Duodenal mucosa (tissue), 2 donors: ENCODE measurements around the gene SVOPL.
"Not testable (repeated sequence)": the region's sequence is repeated elsewhere in the genome, so short reads cannot be mapped to it uniquely, and the experiment has no call there.

Experiments
- H3K27ac ChIP-seq: one replicate; pipeline ENCODE4 v1.7.0; 2013; ENCODE audit warnings: low read depth, low read length
- H3K27me3 ChIP-seq, 2 donors: one replicate each; pipeline ENCODE4 v1.7.0; 2013; ENCODE audit warnings: low read length in 2 of 2, control low read depth in 1 of 2; ENCODE audit not compliant: insufficient read depth in 2 of 2, control insufficient read depth in 1 of 2
- H3K36me3 ChIP-seq, 2 donors: one replicate each; pipeline ENCODE4 v1.7.0; 2013; ENCODE audit warnings: low read length in 2 of 2, control low read depth in 1 of 2; ENCODE audit not compliant: insufficient read depth in 2 of 2, control insufficient read depth in 1 of 2
- H3K4me1 ChIP-seq, 2 donors: one replicate each; pipeline ENCODE4 v1.7.0; 2013; ENCODE audit warnings: low read length in 2 of 2, control low read depth in 1 of 2; ENCODE audit not compliant: insufficient read depth in 2 of 2, control insufficient read depth in 1 of 2
- H3K4me3 ChIP-seq, 2 donors: one replicate each; pipeline ENCODE4 v1.7.0; 2013; ENCODE audit warnings: low read length in 2 of 2, low read depth in 1 of 2
- H3K9ac ChIP-seq, 2 donors: one replicate each; pipeline ENCODE4 v1.7.0; 2013; ENCODE audit warnings: low read length in 2 of 2, low read depth in 1 of 2
- H3K9me3 ChIP-seq, 2 donors: one replicate each; pipeline ENCODE4 v1.7.0; 2013; ENCODE audit warnings: low read length in 2 of 2, control low read depth in 1 of 2; ENCODE audit not compliant: control insufficient read depth in 1 of 2

SVOPL gene

DNA sequence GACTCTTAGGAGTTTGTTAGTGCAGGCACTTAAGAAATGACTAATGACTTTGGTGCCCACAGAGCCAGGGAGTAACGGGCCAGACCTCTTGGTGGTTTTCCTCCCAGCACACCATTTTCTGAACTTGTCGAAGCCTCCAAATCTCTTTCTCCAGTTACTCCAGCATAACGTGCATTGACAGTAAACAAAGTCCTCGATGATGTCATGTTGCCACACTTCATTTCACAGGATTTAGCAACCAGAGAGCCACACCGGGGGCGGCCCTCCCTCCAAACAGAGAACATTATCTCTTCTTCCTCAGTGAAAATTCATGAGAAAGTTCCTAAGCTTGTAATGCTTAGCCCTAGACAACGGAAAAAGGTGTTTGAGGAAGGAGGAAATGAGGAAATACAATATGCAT is 4.0 kb upstream of the SVOPL start:
- Histone ChIP-seq H3K27ac (no peak overlapping the region), H3K9ac (no peak overlapping the region), H3K27me3 (no peaks in the 10 kb centered on the region), H3K4me3 (no peak overlapping the region), H3K4me1 (no peaks in the 10 kb centered on the region), H3K36me3 (no peaks in the 10 kb centered on the region), H3K9me3 (no peaks in the 10 kb centered on the region)

DNA sequence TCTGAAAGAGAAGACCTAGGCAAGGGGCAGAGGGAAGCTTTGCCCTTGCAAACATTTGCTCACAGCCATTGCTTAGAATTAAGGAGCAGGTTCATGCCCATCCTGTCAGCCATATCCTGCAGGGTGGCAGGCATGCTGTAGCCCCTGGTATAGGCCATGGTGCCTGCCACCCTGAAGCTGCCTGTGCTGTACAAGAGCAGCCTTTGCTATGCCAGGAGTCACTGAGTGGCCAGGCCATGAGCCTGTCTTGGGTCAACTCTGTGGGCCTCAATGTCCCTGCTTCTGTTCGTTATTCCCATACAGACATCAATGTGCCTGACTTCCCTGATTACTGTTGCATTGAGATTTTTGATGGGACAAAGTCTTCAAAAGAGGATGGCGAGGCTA is 368 bp upstream of the SVOPL start:
- Histone ChIP-seq H3K9ac (no peak overlapping the region), H3K4me3 (no peak overlapping the region), H3K4me1 (no peaks in the 10 kb centered on the region), H3K9me3 (no peaks in the 10 kb centered on the region), H3K36me3 (no peaks in the 10 kb centered on the region), H3K27me3 (no peaks in the 10 kb centered on the region), H3K27ac (no peak overlapping the region)

DNA sequence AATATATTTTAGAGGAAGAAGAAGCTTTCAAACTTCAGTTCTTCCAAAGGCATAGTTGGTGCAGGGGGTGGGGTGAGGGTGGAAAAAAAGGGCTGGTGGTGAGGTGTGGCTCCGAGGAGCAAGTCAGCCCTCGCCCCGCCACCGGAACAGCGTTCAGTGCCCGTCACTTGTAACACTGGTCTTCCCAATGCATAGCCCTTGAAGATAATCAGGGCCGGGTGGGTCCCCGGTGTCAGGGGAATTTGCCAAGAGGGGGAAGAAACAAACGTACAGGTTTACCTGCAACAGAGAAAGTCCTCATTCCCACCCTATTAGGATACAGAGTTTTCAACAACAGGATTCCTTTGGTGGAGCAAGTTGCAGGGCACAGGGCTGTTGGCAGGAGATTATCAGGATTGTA is 1.5 kb downstream of the SVOPL start:
- H3K9me3 ChIP-seq = no peaks in the 10 kb centered on the region
- H3K4me1 ChIP-seq = no peaks in the 10 kb centered on the region
- no peak overlapping the region for H3K9ac ChIP-seq
- H3K27me3 ChIP-seq = no peaks in the 10 kb centered on the region
- H3K36me3 ChIP-seq = no peaks in the 10 kb centered on the region
- H3K4me3 ChIP-seq = no peak overlapping the region
- no peak overlapping the region for H3K27ac ChIP-seq

DNA sequence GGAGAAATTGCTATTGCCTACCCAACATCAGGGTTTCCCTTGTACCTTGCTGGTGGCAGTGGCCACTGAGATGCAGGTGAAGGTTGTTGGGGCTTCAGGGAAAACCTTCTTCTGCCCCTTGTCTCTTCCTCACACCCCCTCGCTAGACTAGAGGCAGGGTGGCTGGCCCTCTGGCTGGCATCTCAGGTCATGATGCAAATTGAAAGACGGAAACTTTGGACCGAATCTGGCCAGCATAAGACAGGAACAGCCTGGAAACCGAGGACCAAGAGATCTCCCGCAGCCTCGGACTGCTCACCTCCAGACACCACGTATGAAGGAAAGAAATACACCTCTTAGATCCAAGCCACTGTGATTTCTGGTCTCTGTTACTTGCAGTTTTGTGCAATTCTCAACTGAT is 2.9 kb downstream of the SVOPL start:
- Histone ChIP-seq H3K36me3 (no peaks in the 10 kb centered on the region), H3K27ac (no peak overlapping the region), H3K27me3 (no peaks in the 10 kb centered on the region), H3K4me1 (no peaks in the 10 kb centered on the region), H3K9ac (no peak overlapping the region), H3K9me3 (no peaks in the 10 kb centered on the region), H3K4me3 (no peak overlapping the region)

DNA sequence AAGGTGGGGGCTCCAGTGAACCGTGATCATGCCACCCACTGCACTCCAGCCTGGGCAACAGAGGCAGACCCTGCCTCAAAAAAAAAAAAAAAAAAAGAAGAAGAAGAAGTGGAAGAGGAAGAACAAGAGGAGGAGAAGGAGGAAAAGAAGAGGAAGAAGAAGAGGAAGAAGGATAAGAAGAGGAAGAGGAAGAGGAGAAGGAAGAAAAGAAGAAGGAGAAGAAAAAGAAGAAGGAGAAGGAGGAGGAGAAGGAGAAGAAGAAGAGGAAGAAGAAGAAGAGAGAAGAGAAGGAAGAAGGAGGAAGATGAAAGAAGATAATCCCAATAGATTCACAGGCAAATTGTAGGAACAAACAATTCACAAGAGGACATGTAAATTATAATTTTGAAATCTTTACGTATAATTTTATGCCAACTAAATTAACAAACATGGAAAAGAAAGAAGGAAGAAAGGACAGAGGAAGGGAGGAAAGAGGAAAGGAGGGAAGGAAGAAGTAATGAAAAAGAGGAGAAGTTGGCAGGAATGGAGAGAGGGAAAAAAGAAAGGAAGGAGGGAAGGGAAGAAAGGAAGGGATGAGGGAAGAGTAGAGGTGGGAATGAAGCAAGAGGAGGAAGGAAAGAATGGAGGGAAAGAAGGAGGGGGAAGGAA is 3.5 kb downstream of the SVOPL start:
- H3K27ac ChIP-seq = no peak overlapping the region

DNA sequence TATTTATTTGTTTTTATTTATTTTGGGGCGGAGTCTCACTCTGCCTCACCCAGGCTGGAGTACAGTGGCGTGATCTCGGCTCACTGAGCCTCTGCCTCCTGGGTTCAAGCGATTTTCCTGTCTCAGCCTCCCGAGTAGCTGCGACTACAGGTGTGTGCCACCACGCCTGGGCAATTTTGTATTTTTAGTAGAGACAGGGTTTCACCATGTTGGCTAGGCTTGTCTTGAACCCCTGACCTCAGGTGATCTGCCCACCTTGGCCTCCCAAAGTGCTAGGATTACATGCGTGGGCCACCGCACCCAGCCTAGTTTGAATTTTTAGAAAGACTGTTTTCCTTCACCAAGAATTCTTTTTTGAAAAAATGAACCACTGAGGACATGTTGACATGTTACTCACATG is 5.4 kb downstream of the SVOPL start:
- not testable (repeated sequence) for H3K36me3 ChIP-seq, H3K9me3 ChIP-seq, H3K4me3 ChIP-seq, H3K27ac ChIP-seq, H3K4me1 ChIP-seq, H3K9ac ChIP-seq, H3K27me3 ChIP-seq

More for the DNA sequence above, 3.5 kb downstream of the SVOPL start:
- H3K36me3 ChIP-seq = no peaks in the 10 kb centered on the region
- no peak overlapping the region for H3K9ac ChIP-seq
- no peak overlapping the region for H3K4me3 ChIP-seq
- no peaks in the 10 kb centered on the region for H3K9me3 ChIP-seq
- H3K27me3 ChIP-seq = no peaks in the 10 kb centered on the region
- H3K4me1 ChIP-seq = no peaks in the 10 kb centered on the region

DNA sequence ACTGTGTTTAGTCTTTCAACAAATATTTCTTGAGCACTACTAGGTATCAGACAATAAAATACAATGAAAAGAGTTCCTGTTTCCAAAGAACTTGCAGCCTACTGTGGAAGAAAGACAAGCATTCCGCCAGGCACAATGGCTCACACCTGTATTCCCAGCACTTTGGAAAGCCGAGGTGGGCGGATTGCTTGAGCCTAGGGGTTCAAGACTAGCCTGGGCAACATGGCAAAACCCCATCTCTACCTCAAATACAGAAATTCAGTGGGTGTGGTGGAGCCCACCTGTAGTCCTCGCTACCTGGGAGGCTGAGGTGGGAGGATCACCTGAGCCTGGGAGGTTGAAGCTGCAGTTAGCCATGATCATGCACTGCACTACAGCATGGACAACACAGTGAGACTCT is 6.1 kb downstream of the SVOPL start:
- Histone ChIP-seq H3K9ac (no peak overlapping the region), H3K27me3 (no peaks in the 10 kb centered on the region), H3K36me3 (no peaks in the 10 kb centered on the region), H3K9me3 (no peaks in the 10 kb centered on the region), H3K4me3 (no peak overlapping the region), H3K4me1 (no peaks in the 10 kb centered on the region), H3K27ac (no peak overlapping the region)

DNA sequence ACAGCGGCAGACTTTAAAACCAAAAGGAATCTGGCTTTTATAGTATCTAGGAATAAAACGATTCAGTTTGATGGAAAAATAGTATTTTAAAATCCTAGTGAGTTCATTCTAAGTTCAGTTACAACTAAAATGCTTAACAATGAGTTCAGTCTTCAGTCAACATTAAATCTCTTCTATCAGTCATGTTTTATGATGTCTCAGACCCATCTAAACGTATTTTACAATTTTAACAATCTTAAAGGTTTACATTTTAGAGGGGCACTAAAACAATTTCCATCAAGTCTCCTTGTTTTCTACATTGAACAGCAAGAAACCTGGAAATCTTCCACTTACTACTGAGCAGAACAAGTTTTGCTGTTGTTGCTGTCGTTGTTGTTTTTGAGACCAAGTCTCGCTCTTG is 10.0 kb downstream of the SVOPL start:
- Histone ChIP-seq H3K4me3 (no peak overlapping the region), H3K27me3 (no peaks in the 10 kb centered on the region), H3K9me3 (no peaks in the 10 kb centered on the region), H3K27ac (no peak overlapping the region), H3K4me1 (no peaks in the 10 kb centered on the region), H3K36me3 (no peaks in the 10 kb centered on the region), H3K9ac (no peak overlapping the region)

DNA sequence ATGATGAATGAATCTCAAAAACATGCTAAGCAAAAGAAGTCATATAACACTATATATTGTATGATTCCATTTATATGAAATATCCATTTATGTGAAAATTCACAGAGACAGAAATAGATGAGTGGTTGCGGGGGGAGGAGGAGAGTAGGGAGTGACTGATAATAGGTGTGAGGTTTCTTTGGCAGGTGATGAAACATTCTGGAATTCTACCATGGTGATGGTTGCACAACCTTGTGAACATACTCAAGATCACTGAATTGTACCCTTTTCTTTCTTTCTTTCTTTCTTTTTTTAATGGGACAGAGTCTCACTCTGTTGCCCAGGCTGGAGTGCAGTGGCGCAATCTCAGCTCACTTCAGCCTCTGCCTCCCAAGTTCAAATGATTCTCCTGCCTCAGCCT is 10.7 kb downstream of the SVOPL start:
- Histone ChIP-seq H3K9ac (no peak overlapping the region), H3K9me3 (no peaks in the 10 kb centered on the region), H3K36me3 (no peaks in the 10 kb centered on the region), H3K4me3 (no peak overlapping the region), H3K4me1 (no peaks in the 10 kb centered on the region), H3K27me3 (no peaks in the 10 kb centered on the region), H3K27ac (no peak overlapping the region)

DNA sequence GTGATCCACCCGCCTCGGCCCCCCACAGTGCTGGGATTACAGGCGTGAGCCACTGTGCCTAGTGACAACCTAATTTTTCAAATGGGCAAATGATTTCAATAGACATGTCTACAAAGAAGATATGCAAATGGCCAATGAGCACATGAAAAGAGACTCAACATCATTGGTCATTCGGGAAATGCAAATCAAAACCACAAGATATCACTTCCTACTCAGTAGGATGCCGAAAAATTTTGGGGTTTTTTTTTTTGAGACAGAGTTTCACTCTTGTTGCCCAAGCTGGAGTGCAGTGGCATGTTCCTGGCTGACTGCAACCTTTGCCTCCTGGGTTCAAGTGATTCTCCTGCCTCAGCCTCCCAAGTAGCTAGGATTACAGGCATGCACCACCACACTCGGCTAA is 13.1 kb downstream of the SVOPL start:
- not testable (repeated sequence) for H3K27ac ChIP-seq, H3K9me3 ChIP-seq, H3K36me3 ChIP-seq, H3K4me1 ChIP-seq, H3K27me3 ChIP-seq, H3K9ac ChIP-seq, H3K4me3 ChIP-seq

DNA sequence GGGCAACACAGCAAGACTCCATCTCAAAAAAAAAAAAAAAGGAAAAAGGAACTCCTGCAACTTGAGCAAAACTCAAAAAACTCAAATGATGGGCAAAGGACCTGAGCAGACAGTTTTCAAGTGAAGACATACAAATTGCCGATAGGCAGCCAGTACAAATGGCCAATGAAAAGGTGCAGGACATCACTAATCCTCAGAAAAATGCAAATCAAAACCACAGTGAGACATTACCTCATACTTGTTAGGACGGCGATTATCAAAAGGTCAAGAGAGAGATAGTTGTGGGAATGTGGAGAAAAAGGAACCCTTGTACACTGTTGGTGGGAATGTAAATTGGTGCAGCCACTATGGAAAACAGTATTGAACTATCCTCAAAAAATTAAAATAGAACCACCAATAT is 16.8 kb downstream of the SVOPL start:
- Histone ChIP-seq H3K9me3 (no peaks in the 10 kb centered on the region), H3K4me3 (no peak overlapping the region), H3K27me3 (no peaks in the 10 kb centered on the region), H3K9ac (no peak overlapping the region), H3K27ac (no peak overlapping the region), H3K36me3 (no peaks in the 10 kb centered on the region), H3K4me1 (no peaks in the 10 kb centered on the region)
